IMR-90 (cell line): ENCODE data around the gene FAU. TPM values are rescaled to one million over a fixed set of nuclear protein-coding genes. Genes with fewer than 3 reads are reported as not detected.
A peak's percentile ranks its signal among the peaks of the same experiment; 100 is the strongest.

Experiments used
- MAZ ChIP-seq: IDR thresholded peaks from 2 replicates; pipeline ENCODE4 v1.6.1; 2012; ENCODE audit warnings: low read depth, mild to moderate bottlenecking, low read length, improper control_type of control experiment, moderate library complexity, borderline replicate concordance
- NFE2L2 ChIP-seq: fragments of 150-350 bp; IDR thresholded peaks from 2 replicates; pipeline ENCODE4 v1.6.1; 2016; ENCODE audit warnings: low read depth, mild to moderate bottlenecking, low read length
- RAD21 ChIP-seq: IDR thresholded peaks from 2 replicates; pipeline ENCODE4 v1.6.1; 2012; ENCODE audit warnings: low read length, improper control_type of control experiment
- polyA plus RNA-seq, 3 experiments: library from polyadenylated mRNA; depleted of rRNA; stranded (reverse); fragments of >200 nt; gene quantifications; 2 replicates each; pipeline ENCODE4 v1.2.3, GENCODE V29; 2012; ENCODE audit warnings: low replicate concordance in 1 of 3
- total RNA-seq: library from RNA; depleted of rRNA; stranded (reverse); fragments of >200 nt; gene quantifications from 2 replicates; pipeline ENCODE4 v1.2.3, GENCODE V29; 2012

FAU gene
- total and polyA plus RNA-seq, 2 of the 4 experiments (the other 2 are of a cell fraction): 189 to 652 TPM

- TF ChIP-seq MAZ (peak; percentile 83; the same call in 1 of the 2 replicates), RAD21 (peak; percentile 90), NFE2L2 (no peak)
Measured at GRCh38 chr11:65117206-65118096, 4.5 kb downstream of the FAU start, which contains the start of gene ZNHIT2 (continued).
